Activated T-cell treated with anti-CD3 and anti-CD28 coated beads for 1 hour (primary cell): ENCODE measurements around the gene MED13.

Experiments used
- DNase-seq: peaks from one replicate; pipeline ENCODE4 v3.0.0-alpha.2; 2020; ENCODE audit warnings: low read depth

Gene MED13, protein sequence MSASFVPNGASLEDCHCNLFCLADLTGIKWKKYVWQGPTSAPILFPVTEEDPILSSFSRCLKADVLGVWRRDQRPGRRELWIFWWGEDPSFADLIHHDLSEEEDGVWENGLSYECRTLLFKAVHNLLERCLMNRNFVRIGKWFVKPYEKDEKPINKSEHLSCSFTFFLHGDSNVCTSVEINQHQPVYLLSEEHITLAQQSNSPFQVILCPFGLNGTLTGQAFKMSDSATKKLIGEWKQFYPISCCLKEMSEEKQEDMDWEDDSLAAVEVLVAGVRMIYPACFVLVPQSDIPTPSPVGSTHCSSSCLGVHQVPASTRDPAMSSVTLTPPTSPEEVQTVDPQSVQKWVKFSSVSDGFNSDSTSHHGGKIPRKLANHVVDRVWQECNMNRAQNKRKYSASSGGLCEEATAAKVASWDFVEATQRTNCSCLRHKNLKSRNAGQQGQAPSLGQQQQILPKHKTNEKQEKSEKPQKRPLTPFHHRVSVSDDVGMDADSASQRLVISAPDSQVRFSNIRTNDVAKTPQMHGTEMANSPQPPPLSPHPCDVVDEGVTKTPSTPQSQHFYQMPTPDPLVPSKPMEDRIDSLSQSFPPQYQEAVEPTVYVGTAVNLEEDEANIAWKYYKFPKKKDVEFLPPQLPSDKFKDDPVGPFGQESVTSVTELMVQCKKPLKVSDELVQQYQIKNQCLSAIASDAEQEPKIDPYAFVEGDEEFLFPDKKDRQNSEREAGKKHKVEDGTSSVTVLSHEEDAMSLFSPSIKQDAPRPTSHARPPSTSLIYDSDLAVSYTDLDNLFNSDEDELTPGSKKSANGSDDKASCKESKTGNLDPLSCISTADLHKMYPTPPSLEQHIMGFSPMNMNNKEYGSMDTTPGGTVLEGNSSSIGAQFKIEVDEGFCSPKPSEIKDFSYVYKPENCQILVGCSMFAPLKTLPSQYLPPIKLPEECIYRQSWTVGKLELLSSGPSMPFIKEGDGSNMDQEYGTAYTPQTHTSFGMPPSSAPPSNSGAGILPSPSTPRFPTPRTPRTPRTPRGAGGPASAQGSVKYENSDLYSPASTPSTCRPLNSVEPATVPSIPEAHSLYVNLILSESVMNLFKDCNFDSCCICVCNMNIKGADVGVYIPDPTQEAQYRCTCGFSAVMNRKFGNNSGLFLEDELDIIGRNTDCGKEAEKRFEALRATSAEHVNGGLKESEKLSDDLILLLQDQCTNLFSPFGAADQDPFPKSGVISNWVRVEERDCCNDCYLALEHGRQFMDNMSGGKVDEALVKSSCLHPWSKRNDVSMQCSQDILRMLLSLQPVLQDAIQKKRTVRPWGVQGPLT (N-terminal part only)

DNA sequence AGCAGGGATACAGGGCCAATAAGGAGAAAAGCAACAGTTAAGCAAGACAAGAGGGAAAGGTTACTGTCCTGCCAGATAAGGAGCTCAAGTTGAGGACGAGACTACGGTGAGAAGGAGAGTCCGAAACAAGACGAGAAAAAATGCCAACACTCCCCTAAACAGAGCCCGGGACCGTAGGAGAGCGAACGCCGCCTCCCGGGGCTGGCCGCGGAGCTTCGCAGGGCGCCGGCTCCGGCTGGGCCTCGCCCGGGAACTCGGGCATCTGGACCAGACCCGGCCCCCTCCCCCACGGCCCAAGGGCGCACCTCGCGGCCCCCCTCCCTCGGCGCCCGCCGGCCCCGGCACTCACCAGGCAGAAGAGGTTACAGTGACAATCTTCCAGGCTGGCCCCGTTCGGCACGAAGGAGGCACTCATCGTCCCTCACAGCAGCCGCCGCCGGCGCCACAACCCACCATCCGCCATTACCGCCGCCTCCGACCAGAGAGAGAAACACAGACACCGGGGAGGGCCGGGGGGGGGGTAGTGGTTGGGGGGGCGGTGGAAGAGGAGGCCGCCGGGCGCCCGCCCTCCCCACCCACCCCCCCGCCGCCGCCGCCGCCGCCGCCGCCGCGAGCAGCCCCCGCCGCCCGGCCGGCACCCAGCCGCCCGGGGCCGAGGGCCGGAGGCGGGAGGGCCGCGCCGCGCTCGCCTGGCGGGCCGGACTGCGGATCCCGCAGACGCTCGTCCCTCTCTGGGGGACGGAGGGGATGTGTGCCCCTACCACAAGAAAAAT lies at the start of gene MED13:
TSS of gene MED13 (minus strand) at position 488 of the 773 bp plus-strand sequence. CDS start at position 415, 73 bp downstream.
- DNase-seq: peak; percentile 47

DNA sequence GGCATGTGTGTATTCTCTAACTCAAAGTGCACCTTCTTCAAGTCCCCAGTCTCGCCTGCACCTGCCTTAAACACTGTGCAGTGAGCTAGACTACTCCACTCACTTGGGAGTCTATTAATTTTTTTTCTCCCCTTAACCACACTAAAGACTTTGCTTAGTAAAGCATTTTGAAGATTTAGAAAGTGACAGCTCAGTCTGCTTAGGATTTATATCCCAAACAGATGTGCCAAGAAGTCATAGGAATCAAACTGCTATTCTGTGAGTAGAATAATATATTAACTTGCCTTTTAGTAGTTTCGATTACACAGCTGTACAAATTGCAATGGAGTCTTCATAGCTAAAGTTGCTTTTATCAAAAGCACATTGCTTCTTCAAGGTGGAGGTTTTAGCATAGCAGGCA lies 47.2 kb upstream of the MED13 start:
- DNase-seq: no peak

DNA sequence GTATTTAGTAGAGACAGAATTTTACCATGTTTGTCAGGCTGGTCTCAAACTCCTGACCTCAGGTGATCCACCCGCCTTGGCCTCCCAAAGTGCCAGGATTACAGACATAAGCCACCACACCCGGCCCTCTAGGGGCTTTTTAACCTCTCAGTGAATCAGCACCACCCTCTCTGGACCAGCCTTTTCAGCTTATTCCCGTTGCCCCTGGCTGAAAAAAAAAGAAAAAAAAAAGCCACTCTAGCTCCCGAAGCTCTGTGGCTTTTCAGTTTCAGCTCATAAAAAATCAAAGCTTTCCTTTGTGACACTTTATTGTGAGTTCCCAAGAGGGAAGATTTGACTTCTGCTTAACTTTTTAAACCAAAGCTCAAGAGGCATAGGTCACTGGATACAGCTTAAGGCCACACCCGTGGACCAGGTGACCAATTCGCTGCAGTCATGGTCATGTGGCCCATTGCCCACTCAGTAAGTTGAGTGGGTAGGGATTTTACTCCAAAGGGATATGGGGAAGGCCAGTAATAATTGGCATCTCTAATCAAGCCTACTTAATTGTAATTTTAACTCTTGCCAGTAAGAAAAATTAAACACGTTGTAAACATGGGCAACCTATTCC lies 46.6 kb upstream of the MED13 start:
- no peak for DNase-seq

DNA sequence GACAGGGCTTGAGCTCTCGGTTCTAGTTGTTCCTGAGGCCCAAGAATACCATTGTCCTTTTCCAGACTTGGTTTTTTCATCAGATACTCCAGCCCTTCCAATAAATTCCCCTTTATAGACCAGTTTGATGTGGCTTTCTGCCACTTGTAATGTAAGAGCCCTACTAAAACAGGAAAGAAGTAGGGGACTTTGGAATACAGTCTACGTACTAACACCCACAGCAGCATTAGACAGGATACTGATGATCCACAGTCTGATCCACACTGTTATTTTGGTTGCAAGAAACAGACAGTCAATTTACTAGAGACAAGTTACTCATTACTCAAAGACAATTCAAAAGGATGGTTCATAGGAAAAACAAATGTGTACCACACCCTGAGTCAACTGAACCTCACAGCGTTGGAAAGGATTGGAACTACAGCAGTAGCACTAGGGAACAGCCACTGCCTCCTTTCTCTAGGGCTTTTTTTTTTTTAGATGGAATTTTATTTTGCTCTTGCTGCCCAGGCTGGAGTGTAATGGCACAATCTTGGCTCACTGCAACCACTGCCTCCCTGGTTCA lies 45.9 kb upstream of the MED13 start:
- DNase-seq: no peak

- DNase-seq: no peak
Observed at GRCh38 chr17:62109924-62110323, 44.8 kb upstream of the MED13 start.

DNA sequence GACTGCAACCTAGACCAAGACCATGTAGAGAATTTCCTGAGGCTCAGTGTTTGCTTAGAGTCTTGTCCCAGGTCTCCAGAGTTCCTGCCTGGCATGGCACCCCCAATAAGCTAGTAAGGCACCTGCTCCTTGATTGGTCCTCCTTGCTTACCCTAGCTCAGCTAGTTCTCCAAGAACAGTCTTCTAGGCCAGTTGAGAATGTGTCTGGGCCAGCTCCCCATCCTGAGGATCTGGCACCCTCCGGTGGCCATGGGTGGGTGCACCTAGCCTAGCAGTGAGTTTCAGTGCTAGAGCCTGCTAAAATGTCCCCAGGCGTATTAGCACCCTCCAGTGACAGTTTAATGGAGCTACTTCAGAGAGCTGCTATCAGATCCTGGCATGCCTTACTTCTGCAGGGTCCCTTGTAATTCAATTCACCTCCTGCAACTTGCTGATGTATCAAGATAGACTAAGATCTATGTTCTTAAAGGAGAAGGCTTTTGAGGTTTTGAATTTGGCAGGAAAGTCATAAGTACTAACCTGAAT lies 44.4 kb upstream of the MED13 start:
- DNase-seq: peak; percentile 12

- no peak for DNase-seq
Observed at GRCh38 chr17:62105861-62106260, 40.8 kb upstream of the MED13 start.

DNA sequence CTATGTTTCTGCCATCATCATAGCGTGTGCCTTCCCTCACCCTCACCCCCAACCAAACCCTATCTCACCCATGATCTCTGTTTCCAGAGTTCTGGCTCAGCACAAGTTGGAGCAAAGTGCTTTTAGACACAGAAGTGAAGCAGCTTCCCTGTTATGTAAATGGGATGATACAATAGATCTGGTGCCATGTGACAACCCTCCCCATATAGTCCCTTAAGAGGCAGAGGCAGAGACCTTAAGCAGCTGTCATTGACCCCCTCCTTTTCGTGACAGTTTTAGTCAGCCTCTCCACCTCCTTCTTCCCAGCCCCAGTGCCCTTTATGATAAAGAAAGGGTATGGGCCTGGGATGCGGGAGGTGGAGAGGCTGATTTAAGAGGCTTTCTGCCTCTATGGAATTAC lies 40.3 kb upstream of the MED13 start:
- DNase-seq: no peak

- no peak for DNase-seq
Observed at GRCh38 chr17:62101515-62101914, 36.4 kb upstream of the MED13 start.

- DNase-seq: no peak
Observed at GRCh38 chr17:62101090-62101489, 36.0 kb upstream of the MED13 start.

DNA sequence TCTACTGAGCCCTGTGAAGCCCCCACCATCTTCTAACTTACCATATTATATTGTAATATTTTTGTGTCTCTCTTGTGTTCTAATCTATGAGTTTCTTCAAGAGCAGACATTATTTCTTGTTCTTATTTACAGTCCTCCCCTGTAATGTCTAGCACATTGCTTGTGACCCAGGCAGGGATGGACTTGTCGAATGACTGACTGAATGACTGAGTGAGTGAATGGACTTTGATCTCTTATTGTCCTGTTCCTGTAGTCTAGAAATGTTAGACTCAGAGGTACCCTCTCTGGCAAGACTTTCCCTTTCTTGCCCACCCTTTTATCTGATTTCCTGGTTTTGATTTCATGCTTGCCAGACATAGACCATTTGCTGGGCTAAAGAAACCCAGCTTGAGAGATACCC lies 35.0 kb upstream of the MED13 start:
- DNase-seq: no peak

DNA sequence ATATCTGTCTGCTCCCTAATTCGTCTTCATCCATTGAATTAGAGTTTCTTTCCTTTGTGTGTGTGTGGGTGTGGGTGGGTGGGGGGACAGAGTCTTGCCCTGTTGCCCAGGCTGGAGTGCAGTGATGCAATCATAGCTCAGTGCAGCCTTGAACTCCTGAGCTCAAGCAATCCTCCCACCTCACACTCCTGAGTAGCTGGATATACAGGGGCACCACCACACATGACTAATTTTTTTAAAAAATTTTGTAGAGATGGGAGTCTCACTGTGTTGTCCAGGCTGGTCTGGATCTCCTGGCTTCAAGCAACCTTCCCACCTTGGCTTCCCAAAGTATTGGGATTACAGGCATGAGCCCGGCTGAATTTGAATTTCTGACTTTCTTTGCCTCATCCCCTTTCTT lies 34.5 kb upstream of the MED13 start:
- DNase-seq: no peak

GRCh38 chr17:62098623-62099231 lies 33.6 kb upstream of the MED13 start:
- no peak for DNase-seq

GRCh38 chr17:62096401-62096670 lies 31.3 kb upstream of the MED13 start:
- no peak for DNase-seq

- DNase-seq: no peak
Observed at GRCh38 chr17:62094175-62094574, 29.1 kb upstream of the MED13 start.

GRCh38 chr17:62093188-62094155 lies 28.4 kb upstream of the MED13 start:
- DNase-seq: no peak

- DNase-seq: no peak
Observed at GRCh38 chr17:62092784-62093183, 27.7 kb upstream of the MED13 start.

- DNase-seq: no peak
Observed at GRCh38 chr17:62091804-62092203, 26.7 kb upstream of the MED13 start.

DNA sequence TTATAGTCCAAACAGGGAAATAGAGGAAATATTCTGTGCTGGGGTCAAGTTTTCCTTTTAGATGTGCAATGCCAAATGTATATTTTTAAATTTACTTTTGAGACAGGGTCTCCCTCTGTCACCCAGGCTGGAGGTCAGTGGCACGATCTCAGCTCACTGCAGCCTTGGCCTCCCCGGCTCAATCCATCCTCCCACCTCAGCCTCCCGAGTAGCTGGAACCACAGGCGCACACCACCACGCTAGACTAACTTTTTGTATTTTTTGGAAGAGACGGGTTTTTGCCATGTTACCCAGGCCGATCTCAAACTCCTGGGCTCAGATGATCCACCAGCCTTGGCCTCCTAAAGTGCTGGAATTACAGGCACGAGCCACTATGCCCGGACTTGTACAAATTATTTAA lies 25.8 kb upstream of the MED13 start:
- DNase-seq: no peak
